ENCODE data around the gene LPAR1. TPM values are rescaled to one million over a fixed set of nuclear protein-coding genes. Genes with fewer than 3 reads are reported as not detected.

The LPAR1 gene
- total and polyA plus RNA-seq, 9 of the 15 experiments (the other 6 are each of a cell fraction or from before 2014, with no cell fraction given): 0.13 TPM; not detected in 8

DNA sequence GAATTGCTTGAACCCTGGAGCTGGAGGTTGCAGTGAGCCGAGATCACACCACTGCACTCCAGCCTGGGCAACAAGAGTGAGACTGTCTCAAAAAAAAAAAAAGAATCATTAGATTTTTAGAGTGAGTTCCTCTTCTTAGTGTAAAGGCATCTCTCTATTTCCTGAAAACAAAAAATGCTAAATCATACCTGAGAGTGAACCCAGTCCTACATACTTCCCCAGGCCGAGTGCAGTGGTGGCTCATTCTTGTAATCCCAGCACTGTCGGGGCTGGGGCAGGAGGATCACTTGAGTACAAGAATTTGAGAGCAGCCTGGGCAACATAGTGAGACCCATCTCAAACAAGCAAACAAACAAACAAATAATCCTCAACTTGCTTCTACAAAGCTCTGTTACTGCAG, 38.2 kb upstream of the LPAR1 start:
- no peak overlapping the region for H3K4me3 ChIP-seq
- no peak overlapping the region for H2AFZ ChIP-seq (ENCODE audit: low read depth, low read length)
- no peaks in the 10 kb centered on the region for H3K9me3 ChIP-seq (replicated peaks; ENCODE audit: control insufficient read depth, insufficient read depth, low read depth, low read length)
- in situ Hi-C loops (cut with MboI): no loop called here
- no peak overlapping the region for H3K27ac ChIP-seq (ENCODE audit: extremely low read depth, low read depth, low read length)
- 0% methylated on average over 3 of the region's 3 CpGs for WGBS (ENCODE audit: insufficient coverage, low coverage, missing lambda C conversion rate)
- CTCF ChIA-PET (ENCODE audit: low intra/inter-chr PET ratio): no interaction called here
- no peaks in the 10 kb centered on the region for H3K36me3 ChIP-seq (ENCODE audit: control insufficient read depth, insufficient read depth, low read length)
- no peak overlapping the region for H3K9ac ChIP-seq (ENCODE audit: insufficient read depth in 1 of 2, low read depth in 2 of 2, low read length in 2 of 2)
- H3K27me3 ChIP-seq (ENCODE audit: control insufficient read depth in 2 of 2, insufficient read depth in 2 of 2, low read length in 2 of 2): no peaks in the 10 kb centered on the region
- FAIRE-seq: no peak
- no peaks in the 10 kb centered on the region for H3K4me1 ChIP-seq (replicated peaks in 1 of 2; ENCODE audit: control insufficient read depth in 2 of 2, insufficient read depth in 2 of 2, low read length in 2 of 2)
- no peaks in the 10 kb centered on the region for H4K20me1 ChIP-seq (replicated peaks; ENCODE audit: control insufficient read depth, insufficient read depth, low read length)
- BruUV-seq (replicated peaks): no TSS peak
- intact Hi-C loops (cut with micrococcal nuclease): no loop called here
- POLR2A ChIA-PET: no interaction called here
- no peaks in the 10 kb centered on the region for H3K9me1 ChIP-seq (ENCODE audit: control insufficient read depth, insufficient read depth, low read length)
- no peak for DNase-seq (ENCODE audit: extremely low read depth in 1 of 4, low spot score in 3 of 4)
- H3K4me2 ChIP-seq (ENCODE audit: insufficient read depth, low read length): no peak overlapping the region
- no peaks in the 10 kb centered on the region for H3K79me2 ChIP-seq (ENCODE audit: control insufficient read depth, insufficient read depth, low read length)
- ATAC-seq: no peak
- TF ChIP-seq HCFC1 (IDR thresholded peaks at IDR 0.05; ENCODE audit: low read depth, low read length): no peak
- TF ChIP-seq PURB (CRISPR knock-in tag; IDR thresholded peaks at IDR 0.05; ENCODE audit: low read depth): no peak
- TF ChIP-seq ZNF197 (CRISPR knock-in tag; IDR thresholded peaks at IDR 0.05; ENCODE audit: low read depth): no peak
- no peak for TF ChIP-seq FOXP1 (CRISPR knock-in tag; IDR thresholded peaks at IDR 0.05)
- TF ChIP-seq CHD2 (IDR thresholded peaks at IDR 0.05; ENCODE audit: low read depth, low read length): no peak
- TF ChIP-seq BCOR (IDR thresholded peaks at IDR 0.05): no peak
- TF ChIP-seq, protein P1, sequence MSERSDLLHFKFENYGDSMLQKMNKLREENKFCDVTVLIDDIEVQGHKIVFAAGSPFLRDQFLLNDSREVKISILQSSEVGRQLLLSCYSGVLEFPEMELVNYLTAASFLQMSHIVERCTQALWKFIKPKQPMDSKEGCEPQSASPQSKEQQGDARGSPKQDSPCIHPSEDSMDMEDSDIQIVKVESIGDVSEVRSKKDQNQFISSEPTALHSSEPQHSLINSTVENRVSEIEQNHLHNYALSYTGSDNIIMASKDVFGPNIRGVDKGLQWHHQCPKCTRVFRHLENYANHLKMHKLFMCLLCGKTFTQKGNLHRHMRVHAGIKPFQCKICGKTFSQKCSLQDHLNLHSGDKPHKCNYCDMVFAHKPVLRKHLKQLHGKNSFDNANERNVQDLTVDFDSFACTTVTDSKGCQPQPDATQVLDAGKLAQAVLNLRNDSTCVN (CRISPR knock-in tag; IDR thresholded peaks at IDR 0.05): no peak
- no peak for TF ChIP-seq ILK (tag; IDR thresholded peaks at IDR 0.05; ENCODE audit: borderline replicate concordance, low read depth)
- TF ChIP-seq MED1 (CRISPR knock-in tag; IDR thresholded peaks at IDR 0.05; ENCODE audit: borderline replicate concordance): no peak
- no peak for TF ChIP-seq FUS (optimal IDR thresholded peaks at IDR 0.05; ENCODE audit: low read depth, low read length)
- TF ChIP-seq SRSF3 (IDR thresholded peaks at IDR 0.05; ENCODE audit: insufficient read depth, low read length): no peak
- no peak for TF ChIP-seq HDAC3 (IDR thresholded peaks at IDR 0.05; ENCODE audit: borderline replicate concordance, partially characterized antibody)
- no peak for TF ChIP-seq PHF20 (IDR thresholded peaks at IDR 0.05; ENCODE audit: partially characterized antibody)
- TF ChIP-seq, protein P2, sequence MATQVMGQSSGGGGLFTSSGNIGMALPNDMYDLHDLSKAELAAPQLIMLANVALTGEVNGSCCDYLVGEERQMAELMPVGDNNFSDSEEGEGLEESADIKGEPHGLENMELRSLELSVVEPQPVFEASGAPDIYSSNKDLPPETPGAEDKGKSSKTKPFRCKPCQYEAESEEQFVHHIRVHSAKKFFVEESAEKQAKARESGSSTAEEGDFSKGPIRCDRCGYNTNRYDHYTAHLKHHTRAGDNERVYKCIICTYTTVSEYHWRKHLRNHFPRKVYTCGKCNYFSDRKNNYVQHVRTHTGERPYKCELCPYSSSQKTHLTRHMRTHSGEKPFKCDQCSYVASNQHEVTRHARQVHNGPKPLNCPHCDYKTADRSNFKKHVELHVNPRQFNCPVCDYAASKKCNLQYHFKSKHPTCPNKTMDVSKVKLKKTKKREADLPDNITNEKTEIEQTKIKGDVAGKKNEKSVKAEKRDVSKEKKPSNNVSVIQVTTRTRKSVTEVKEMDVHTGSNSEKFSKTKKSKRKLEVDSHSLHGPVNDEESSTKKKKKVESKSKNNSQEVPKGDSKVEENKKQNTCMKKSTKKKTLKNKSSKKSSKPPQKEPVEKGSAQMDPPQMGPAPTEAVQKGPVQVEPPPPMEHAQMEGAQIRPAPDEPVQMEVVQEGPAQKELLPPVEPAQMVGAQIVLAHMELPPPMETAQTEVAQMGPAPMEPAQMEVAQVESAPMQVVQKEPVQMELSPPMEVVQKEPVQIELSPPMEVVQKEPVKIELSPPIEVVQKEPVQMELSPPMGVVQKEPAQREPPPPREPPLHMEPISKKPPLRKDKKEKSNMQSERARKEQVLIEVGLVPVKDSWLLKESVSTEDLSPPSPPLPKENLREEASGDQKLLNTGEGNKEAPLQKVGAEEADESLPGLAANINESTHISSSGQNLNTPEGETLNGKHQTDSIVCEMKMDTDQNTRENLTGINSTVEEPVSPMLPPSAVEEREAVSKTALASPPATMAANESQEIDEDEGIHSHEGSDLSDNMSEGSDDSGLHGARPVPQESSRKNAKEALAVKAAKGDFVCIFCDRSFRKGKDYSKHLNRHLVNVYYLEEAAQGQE (IDR thresholded peaks at IDR 0.05; ENCODE audit: borderline replicate concordance): no peak
- TF ChIP-seq, protein P2 (CRISPR knock-in tag; IDR thresholded peaks at IDR 0.05; ENCODE audit: low read depth): no peak

All from K562 (cell line).